HG03432 (cell line): ENCODE measurements around the gene PRIMPOL.
"Not testable (repeated sequence)": the region's sequence is repeated elsewhere in the genome, so short reads cannot be mapped to it uniquely, and the experiment has no call there.

ENCODE experiments used
- ATAC-seq: cut with Tn5 transposase; IDR thresholded peaks from one replicate; pipeline ENCODE4 v1.9.1; 2021; ENCODE audit warnings: mild to moderate bottlenecking, moderate library complexity; ENCODE audit not compliant: unreplicated experiment

PRIMPOL gene

DNA sequence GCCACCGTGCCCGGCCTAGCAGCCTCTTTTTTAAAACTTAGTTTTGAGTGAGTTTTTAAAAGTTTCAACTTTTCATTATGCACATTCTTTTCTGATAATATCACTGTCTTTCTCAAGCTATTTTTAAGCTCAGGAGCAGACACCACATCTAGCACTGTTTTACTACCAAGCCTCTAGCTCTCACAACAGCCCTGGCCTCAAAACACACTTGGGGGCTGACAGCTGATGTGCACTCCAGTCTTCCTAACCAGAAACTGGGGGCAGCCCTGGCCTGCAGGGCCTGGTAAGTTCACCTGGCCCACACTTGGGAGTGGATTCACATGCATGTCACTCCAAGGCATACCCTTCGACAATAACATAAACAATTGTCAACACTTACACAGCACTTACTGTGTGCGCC is 50.4 kb downstream of the PRIMPOL start:
- no peak for ATAC-seq

- ATAC-seq = no peak
Measured at GRCh38 chr4:184702114-184702513, 52.6 kb downstream of the PRIMPOL start.

DNA sequence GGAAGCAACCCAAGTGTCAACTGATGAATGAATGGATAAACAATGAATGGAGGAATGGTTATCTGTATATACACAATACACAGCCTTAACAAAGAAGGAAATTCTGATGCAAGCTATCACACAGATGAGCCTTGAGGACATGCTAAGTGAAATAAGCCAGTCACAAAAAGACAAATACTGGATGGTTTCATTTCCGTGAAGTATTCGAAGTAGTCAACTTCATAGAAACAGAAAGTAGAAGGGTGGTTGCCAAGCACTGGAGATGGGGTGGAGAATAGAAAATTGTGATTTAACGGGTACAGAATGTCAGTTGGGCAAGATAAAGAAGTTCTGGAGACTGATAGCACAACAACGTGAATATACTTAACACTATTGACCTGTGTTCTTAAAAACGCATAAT is 56.2 kb downstream of the PRIMPOL start:
- ATAC-seq = no peak

DNA sequence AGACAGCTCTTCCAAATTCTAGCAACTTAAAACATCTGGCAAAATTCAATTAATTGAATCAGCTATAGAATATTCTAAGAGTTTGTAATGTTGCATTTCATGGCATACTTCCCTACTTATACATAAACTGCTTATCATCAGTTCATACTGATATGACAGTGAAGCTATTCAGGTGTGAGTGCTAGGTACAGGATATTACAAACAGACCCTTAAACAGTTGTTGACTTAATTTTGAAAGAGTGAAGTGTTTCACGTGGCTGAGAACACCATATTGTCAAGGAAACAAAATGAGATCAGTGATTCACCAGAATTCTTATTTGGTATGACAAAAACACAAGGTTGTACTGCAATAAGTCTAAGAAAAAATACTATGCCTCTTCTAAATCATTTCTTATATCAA is 56.9 kb downstream of the PRIMPOL start:
- ATAC-seq = no peak

DNA sequence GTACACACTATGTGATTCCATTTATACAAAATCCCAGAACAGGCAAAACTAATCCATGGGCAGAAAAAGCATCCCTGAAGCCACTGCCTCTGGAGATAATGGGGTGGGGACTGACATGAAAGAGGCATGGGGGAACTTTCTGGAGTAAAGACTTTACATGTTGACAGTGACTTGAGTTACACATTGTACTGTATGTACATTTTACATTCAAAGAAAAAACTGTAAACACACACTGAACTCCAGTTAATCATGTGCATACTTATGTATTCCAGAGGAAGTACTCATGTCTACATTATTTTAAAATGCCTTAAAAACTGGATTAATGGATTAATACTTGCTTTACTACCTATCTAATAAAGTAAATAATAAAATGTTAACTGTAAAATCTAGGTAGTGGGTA is 62.8 kb downstream of the PRIMPOL start:
- no peak for ATAC-seq

- ATAC-seq = no peak
Measured at GRCh38 chr4:184713887-184714286, 64.3 kb downstream of the PRIMPOL start.

DNA sequence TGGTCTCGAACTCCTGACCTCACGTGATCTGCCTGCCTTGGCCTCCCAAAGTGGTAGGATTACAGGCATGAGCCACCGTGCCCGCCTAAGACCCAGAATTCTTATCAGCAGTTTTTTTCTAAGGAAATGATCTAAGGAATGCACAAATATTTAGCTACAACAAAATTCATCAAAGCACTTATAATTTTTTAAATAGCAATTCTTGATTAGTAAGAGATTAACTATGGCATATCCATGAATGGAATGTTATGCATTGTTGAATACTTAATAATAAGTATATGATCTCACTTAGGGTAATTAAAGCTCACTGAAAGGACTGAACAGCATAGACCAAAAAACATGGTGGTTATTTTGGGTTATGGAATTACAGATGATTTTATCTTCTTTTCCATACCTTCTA is 66.0 kb downstream of the PRIMPOL start:
- ATAC-seq = no peak

DNA sequence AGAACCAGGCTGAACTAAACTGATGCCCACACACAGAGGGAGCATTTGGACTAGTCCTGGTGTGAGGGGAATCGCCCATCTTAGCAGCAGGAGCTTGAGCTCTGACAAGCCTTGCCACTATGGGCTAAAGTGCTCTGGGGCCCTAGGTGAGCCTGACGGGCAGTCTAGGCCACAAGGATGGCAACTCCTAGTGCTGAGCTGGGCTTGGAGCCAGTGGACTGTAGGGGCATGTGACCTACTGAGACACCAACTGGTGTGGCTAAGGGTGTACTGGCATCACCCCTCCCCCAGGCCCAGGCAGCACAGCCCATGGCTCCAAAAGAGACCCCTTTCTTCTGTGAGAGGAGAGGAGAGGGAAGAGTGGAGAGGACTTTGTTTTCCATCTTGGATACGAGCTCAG is 69.9 kb downstream of the PRIMPOL start:
- ATAC-seq = no peak

- ATAC-seq = no peak
Measured at GRCh38 chr4:184721254-184721653, 71.7 kb downstream of the PRIMPOL start.

- no peak for ATAC-seq
Measured at GRCh38 chr4:184722798-184723197, 73.3 kb downstream of the PRIMPOL start.

GRCh38 chr4:184727430-184727829 is 77.9 kb downstream of the PRIMPOL start:
- ATAC-seq = no peak

- ATAC-seq = no peak
Measured at GRCh38 chr4:184728858-184729257, 79.3 kb downstream of the PRIMPOL start.

- no peak for ATAC-seq
Measured at GRCh38 chr4:184729946-184730345, 80.4 kb downstream of the PRIMPOL start.

DNA sequence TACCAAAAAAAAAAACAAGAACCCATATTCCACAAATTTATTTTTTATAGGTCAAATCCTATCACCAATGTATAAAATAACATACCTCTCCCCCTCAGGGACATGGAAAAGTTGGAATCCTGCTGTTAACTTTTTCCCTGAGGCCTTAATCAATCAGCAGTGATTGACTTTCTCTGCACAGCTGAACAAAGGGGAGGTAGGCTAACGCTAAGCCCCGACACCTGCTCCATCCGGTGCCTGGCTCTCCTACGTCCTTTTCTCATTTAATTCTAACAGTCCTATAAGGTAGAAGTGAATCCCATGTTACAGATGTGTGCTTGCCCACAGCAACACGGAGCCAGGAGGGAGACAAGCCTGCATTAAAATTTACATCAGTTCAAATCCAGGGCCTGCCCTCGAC is 81.5 kb downstream of the PRIMPOL start:
- no peak for ATAC-seq

DNA sequence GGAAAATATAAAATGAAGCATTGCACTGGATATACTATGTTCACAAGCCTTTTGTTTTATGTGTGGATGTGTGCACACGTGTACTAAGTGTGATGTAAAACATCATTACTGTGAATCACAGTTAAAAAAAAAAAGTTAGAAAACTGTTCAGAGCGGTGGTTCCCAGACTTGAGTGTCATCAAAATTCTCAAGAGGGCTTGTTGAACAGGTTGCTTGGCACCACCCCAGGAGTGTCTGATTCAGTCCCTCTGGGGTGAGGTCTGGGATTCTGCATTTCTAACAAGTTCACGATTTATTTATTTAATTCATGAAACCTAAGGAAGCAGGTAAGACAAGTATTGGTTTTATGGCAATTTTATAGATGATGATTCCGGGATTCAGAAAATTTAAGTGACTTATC is 82.6 kb downstream of the PRIMPOL start:
- no peak for ATAC-seq

- ATAC-seq = peak; percentile 93
Measured at GRCh38 chr4:184733654-184734524, 84.4 kb downstream of the PRIMPOL start, which contains the start of gene CENPU. Gene CENPU, minus strand, starts transcription at chr4:184734096. Its CDS starts 34 bp downstream, at chr4:184734062.

GRCh38 chr4:184734758-184735157 is 85.2 kb downstream of the PRIMPOL start:
- no peak for ATAC-seq

DNA sequence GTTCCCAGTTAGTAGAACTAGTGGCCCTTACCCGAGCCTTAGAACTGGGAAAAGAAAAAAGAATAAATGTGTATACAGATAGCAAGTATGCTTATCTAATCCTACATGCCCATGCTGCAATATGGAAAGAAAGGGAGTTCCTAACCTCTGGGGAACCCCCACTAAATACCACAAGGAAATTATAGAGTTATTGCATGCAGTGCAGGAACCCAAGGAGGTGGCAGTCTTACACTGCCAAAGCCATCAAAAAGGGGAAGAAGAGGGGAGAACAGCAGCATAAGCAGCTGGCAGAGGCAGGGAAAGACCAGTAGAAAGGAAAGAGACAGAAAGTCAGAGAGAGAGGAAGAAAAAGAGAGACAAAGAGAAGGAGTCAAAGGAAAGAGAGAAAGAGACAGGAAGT is 90.0 kb downstream of the PRIMPOL start:
- ATAC-seq = not testable (repeated sequence)

DNA sequence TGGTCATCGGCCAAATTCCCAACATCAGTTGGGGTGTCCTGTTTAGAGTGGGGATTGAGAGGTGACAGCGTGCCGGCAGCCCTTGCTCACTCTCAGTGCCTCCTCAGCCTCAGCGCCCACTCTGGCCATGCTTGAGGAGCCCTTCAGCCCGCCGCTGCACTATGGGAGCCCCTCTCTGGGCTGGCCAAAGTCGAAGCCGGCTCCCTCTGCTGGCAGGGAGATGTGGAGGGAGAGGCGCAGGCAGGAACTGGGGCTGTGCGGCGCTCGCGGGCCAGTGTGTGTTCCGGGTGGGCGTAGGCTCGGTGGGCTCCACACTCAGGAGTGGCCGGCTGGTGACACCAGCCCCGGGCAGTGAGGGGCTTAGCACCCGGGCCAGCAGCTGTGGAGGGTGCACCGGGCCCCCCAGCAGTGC is 91.4 kb downstream of the PRIMPOL start:
- no peak for ATAC-seq

- ATAC-seq = not testable (repeated sequence)
Measured at GRCh38 chr4:184741651-184742050, 92.1 kb downstream of the PRIMPOL start.

DNA sequence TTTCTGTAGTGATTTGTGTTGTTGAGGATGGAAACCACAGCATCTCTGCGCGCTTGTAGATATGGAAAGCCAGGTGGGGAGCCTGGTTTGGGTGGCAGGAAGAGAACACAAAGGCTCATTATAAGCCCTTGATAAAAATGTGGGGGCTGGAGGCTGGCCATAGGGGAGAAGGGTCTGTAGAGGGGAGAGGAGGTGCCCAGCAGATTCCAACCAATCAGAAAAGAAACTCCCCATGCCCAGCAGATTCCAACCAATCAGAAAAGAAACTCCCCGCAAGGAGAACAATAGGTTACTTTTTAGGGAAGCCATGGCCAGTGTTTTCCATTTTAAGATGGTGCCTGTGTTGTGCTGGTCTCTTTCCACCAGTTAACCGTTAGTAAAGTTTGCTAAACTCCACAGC is 94.1 kb downstream of the PRIMPOL start:
- no peak for ATAC-seq

- no peak for ATAC-seq
Measured at GRCh38 chr4:184744236-184744635, 94.7 kb downstream of the PRIMPOL start.
